Activated CD4-positive, CD25-positive, alpha-beta regulatory T cell treated with anti-CD3 and anti-CD28 coated beads, Interleukin-2, amount 50 U/mL, for 16 hours (primary cell): ENCODE results near the gene TLE3.

ENCODE experiments used
- DNase-seq: peaks from one replicate; pipeline ENCODE4 v3.0.0-alpha.2; 2020; ENCODE audit warnings: low read depth, low spot score

TLE3 gene

GRCh38 chr15:70063261-70063925 is 34.3 kb downstream of the TLE3 start:
- DNase-seq: no peak

- no peak for DNase-seq
Measured at GRCh38 chr15:70062321-70062956, 35.3 kb downstream of the TLE3 start.

- no peak for DNase-seq
Measured at GRCh38 chr15:70061696-70062270, 35.9 kb downstream of the TLE3 start.

GRCh38 chr15:70060993-70061305 is 36.8 kb downstream of the TLE3 start:
- DNase-seq: no peak

GRCh38 chr15:70060214-70060992 is 37.3 kb downstream of the TLE3 start:
- no peak for DNase-seq

- no peak for DNase-seq
Measured at GRCh38 chr15:70059476-70060213, 38.1 kb downstream of the TLE3 start.

GRCh38 chr15:70058642-70059360 is 38.9 kb downstream of the TLE3 start:
- DNase-seq: no peak

GRCh38 chr15:70057931-70058641 is 39.6 kb downstream of the TLE3 start:
- DNase-seq: no peak

- no peak for DNase-seq
Measured at GRCh38 chr15:70056091-70056680, 41.5 kb downstream of the TLE3 start.

- no peak for DNase-seq
Measured at GRCh38 chr15:70055601-70056051, 42.1 kb downstream of the TLE3 start.

GRCh38 chr15:70054884-70055387 is 42.8 kb downstream of the TLE3 start:
- DNase-seq: no peak

- no peak for DNase-seq
Measured at GRCh38 chr15:70054366-70054765, 43.4 kb downstream of the TLE3 start.

GRCh38 chr15:70053716-70054229 is 43.9 kb downstream of the TLE3 start:
- DNase-seq: no peak

GRCh38 chr15:70053001-70053715 is 44.6 kb downstream of the TLE3 start:
- DNase-seq: no peak

GRCh38 chr15:70051948-70052633 is 45.6 kb downstream of the TLE3 start:
- no peak for DNase-seq

GRCh38 chr15:70050970-70051369 is 46.7 kb downstream of the TLE3 start:
- DNase-seq: no peak

GRCh38 chr15:70050441-70050840 is 47.3 kb downstream of the TLE3 start:
- no peak for DNase-seq

GRCh38 chr15:70049701-70050301 is 47.9 kb downstream of the TLE3 start:
- DNase-seq: no peak
